ENCODE data around the gene GOLGA6L10. TPM values are rescaled to one million over a fixed set of nuclear protein-coding genes. Genes with fewer than 3 reads are reported as not detected.
"Not testable (repeated sequence)": the region's sequence is repeated elsewhere in the genome, so short reads cannot be mapped to it uniquely, and the experiment has no call there.

The GOLGA6L10 gene
- total and polyA plus RNA-seq, 4 donors, result 0.15 to 0.67 (median 0.37) TPM

- 0% methylated on average over 2 of the region's 6 CpGs for WGBS
- TF ChIP-seq RAD21 (IDR thresholded peaks at IDR 0.05), result peak; percentile 33 to 52
- not testable (repeated sequence) for DNase-seq (ENCODE audit: low spot score); H3K9ac ChIP-seq (ENCODE audit: low read depth in 1 of 2, low read length in 2 of 2); H3K27ac ChIP-seq (ENCODE audit: low read depth in 1 of 2, low read length in 2 of 2); H3K36me3 ChIP-seq (ENCODE audit: control insufficient read depth in 4 of 4, insufficient read depth in 3 of 4, low read depth in 1 of 4, low read length in 3 of 4); H3K4me3 ChIP-seq (ENCODE audit: low read depth in 1 of 3, low read length in 3 of 3); H3K4me1 ChIP-seq (ENCODE audit: control insufficient read depth in 4 of 4, insufficient read depth in 4 of 4, low read length in 3 of 4); H3K9me3 ChIP-seq (ENCODE audit: control insufficient read depth in 4 of 4, low read length in 3 of 4); H3K27me3 ChIP-seq (ENCODE audit: control insufficient read depth in 4 of 4, insufficient read depth in 4 of 4, low read length in 3 of 4)
Measured at GRCh38 chr15:82365692-82366323, 16.5 kb upstream of the GOLGA6L10 start.

- 88% methylated on average over 1 of the region's 3 CpGs for WGBS
- H3K4me1 ChIP-seq (ENCODE audit: control insufficient read depth in 4 of 4, insufficient read depth in 4 of 4, low read length in 3 of 4); DNase-seq (ENCODE audit: low spot score); H3K36me3 ChIP-seq (ENCODE audit: control insufficient read depth in 4 of 4, insufficient read depth in 3 of 4, low read depth in 1 of 4, low read length in 3 of 4); H3K9me3 ChIP-seq (ENCODE audit: control insufficient read depth in 4 of 4, low read length in 3 of 4); H3K4me3 ChIP-seq (ENCODE audit: low read depth in 1 of 3, low read length in 3 of 3); H3K27me3 ChIP-seq (ENCODE audit: control insufficient read depth in 4 of 4, insufficient read depth in 4 of 4, low read length in 3 of 4); H3K9ac ChIP-seq (ENCODE audit: low read depth in 1 of 2, low read length in 2 of 2); H3K27ac ChIP-seq (ENCODE audit: low read depth in 1 of 2, low read length in 2 of 2): not testable (repeated sequence)
Measured at GRCh38 chr15:82364548-82364947, 15.3 kb upstream of the GOLGA6L10 start.

- H3K4me1 ChIP-seq (ENCODE audit: control insufficient read depth in 4 of 4, insufficient read depth in 4 of 4, low read length in 3 of 4); H3K4me3 ChIP-seq (ENCODE audit: low read depth in 1 of 3, low read length in 3 of 3); H3K9me3 ChIP-seq (ENCODE audit: control insufficient read depth in 4 of 4, low read length in 3 of 4); H3K36me3 ChIP-seq (ENCODE audit: control insufficient read depth in 4 of 4, insufficient read depth in 3 of 4, low read depth in 1 of 4, low read length in 3 of 4); H3K27ac ChIP-seq (ENCODE audit: low read depth in 1 of 2, low read length in 2 of 2); DNase-seq (ENCODE audit: low spot score); H3K27me3 ChIP-seq (ENCODE audit: control insufficient read depth in 4 of 4, insufficient read depth in 4 of 4, low read length in 3 of 4); H3K9ac ChIP-seq (ENCODE audit: low read depth in 1 of 2, low read length in 2 of 2): not testable (repeated sequence)
- WGBS, result no CpG with 5 or more reads among the region's 3 CpGs
Measured at GRCh38 chr15:82362790-82363189, 13.5 kb upstream of the GOLGA6L10 start.

- not testable (repeated sequence) for H3K27ac ChIP-seq (ENCODE audit: low read depth in 1 of 2, low read length in 2 of 2); H3K27me3 ChIP-seq (ENCODE audit: control insufficient read depth in 4 of 4, insufficient read depth in 4 of 4, low read length in 3 of 4); H3K36me3 ChIP-seq (ENCODE audit: control insufficient read depth in 4 of 4, insufficient read depth in 3 of 4, low read depth in 1 of 4, low read length in 3 of 4); DNase-seq (ENCODE audit: low spot score); H3K4me1 ChIP-seq (ENCODE audit: control insufficient read depth in 4 of 4, insufficient read depth in 4 of 4, low read length in 3 of 4); H3K9me3 ChIP-seq (ENCODE audit: control insufficient read depth in 4 of 4, low read length in 3 of 4); H3K9ac ChIP-seq (ENCODE audit: low read depth in 1 of 2, low read length in 2 of 2); H3K4me3 ChIP-seq (ENCODE audit: low read depth in 1 of 3, low read length in 3 of 3)
- WGBS, result no CpG with 5 or more reads among the region's 7 CpGs
Measured at GRCh38 chr15:82360618-82361017, 11.3 kb upstream of the GOLGA6L10 start.

- not testable (repeated sequence) for H3K4me3 ChIP-seq (ENCODE audit: low read depth in 1 of 3, low read length in 3 of 3); DNase-seq (ENCODE audit: low spot score)
- WGBS, result no CpG with 5 or more reads among the region's 48 CpGs
Measured at GRCh38 chr15:82355055-82355454, 5.8 kb upstream of the GOLGA6L10 start.

GRCh38 chr15:82354546-82354945 lies 5.3 kb upstream of the GOLGA6L10 start:
- H3K27me3 ChIP-seq (ENCODE audit: control insufficient read depth in 4 of 4, insufficient read depth in 4 of 4, low read length in 3 of 4); H3K9ac ChIP-seq (ENCODE audit: low read depth in 1 of 2, low read length in 2 of 2); H3K4me1 ChIP-seq (ENCODE audit: control insufficient read depth in 4 of 4, insufficient read depth in 4 of 4, low read length in 3 of 4); DNase-seq (ENCODE audit: low spot score); H3K27ac ChIP-seq (ENCODE audit: low read depth in 1 of 2, low read length in 2 of 2); H3K9me3 ChIP-seq (ENCODE audit: control insufficient read depth in 4 of 4, low read length in 3 of 4); H3K36me3 ChIP-seq (ENCODE audit: control insufficient read depth in 4 of 4, insufficient read depth in 3 of 4, low read depth in 1 of 4, low read length in 3 of 4): not testable (repeated sequence)
- peak overlapping the region in 1 of 3 donors; percentile 11 for H3K4me3 ChIP-seq (ENCODE audit: low read depth in 1 of 3, low read length in 3 of 3)
- 5% methylated on average over 5 of the region's 12 CpGs for WGBS

More at GRCh38 chr15:82355055-82355454, 5.8 kb upstream of the GOLGA6L10 start:
- H3K4me1 ChIP-seq (ENCODE audit: control insufficient read depth in 4 of 4, insufficient read depth in 4 of 4, low read length in 3 of 4); H3K36me3 ChIP-seq (ENCODE audit: control insufficient read depth in 4 of 4, insufficient read depth in 3 of 4, low read depth in 1 of 4, low read length in 3 of 4); H3K27ac ChIP-seq (ENCODE audit: low read depth in 1 of 2, low read length in 2 of 2); H3K9ac ChIP-seq (ENCODE audit: low read depth in 1 of 2, low read length in 2 of 2); H3K9me3 ChIP-seq (ENCODE audit: control insufficient read depth in 4 of 4, low read length in 3 of 4); H3K27me3 ChIP-seq (ENCODE audit: control insufficient read depth in 4 of 4, insufficient read depth in 4 of 4, low read length in 3 of 4): not testable (repeated sequence)

- not testable (repeated sequence) for H3K4me1 ChIP-seq (ENCODE audit: control insufficient read depth in 4 of 4, insufficient read depth in 4 of 4, low read length in 3 of 4); H3K27ac ChIP-seq (ENCODE audit: low read depth in 1 of 2, low read length in 2 of 2); H3K36me3 ChIP-seq (ENCODE audit: control insufficient read depth in 4 of 4, insufficient read depth in 3 of 4, low read depth in 1 of 4, low read length in 3 of 4); DNase-seq (ENCODE audit: low spot score); H3K9me3 ChIP-seq (ENCODE audit: control insufficient read depth in 4 of 4, low read length in 3 of 4); H3K9ac ChIP-seq (ENCODE audit: low read depth in 1 of 2, low read length in 2 of 2); H3K27me3 ChIP-seq (ENCODE audit: control insufficient read depth in 4 of 4, insufficient read depth in 4 of 4, low read length in 3 of 4); H3K4me3 ChIP-seq (ENCODE audit: low read depth in 1 of 3, low read length in 3 of 3)
- 67% methylated on average over 3 of the region's 5 CpGs for WGBS
Measured at GRCh38 chr15:82347645-82348044, 1.6 kb downstream of the GOLGA6L10 start.

GRCh38 chr15:82345176-82345575 lies 4.1 kb downstream of the GOLGA6L10 start:
- not testable (repeated sequence) for H3K9me3 ChIP-seq (ENCODE audit: control insufficient read depth in 4 of 4, low read length in 3 of 4); H3K4me3 ChIP-seq (ENCODE audit: low read depth in 1 of 3, low read length in 3 of 3); H3K4me1 ChIP-seq (ENCODE audit: control insufficient read depth in 4 of 4, insufficient read depth in 4 of 4, low read length in 3 of 4); H3K9ac ChIP-seq (ENCODE audit: low read depth in 1 of 2, low read length in 2 of 2); H3K36me3 ChIP-seq (ENCODE audit: control insufficient read depth in 4 of 4, insufficient read depth in 3 of 4, low read depth in 1 of 4, low read length in 3 of 4); H3K27me3 ChIP-seq (ENCODE audit: control insufficient read depth in 4 of 4, insufficient read depth in 4 of 4, low read length in 3 of 4); H3K27ac ChIP-seq (ENCODE audit: low read depth in 1 of 2, low read length in 2 of 2); DNase-seq (ENCODE audit: low spot score)
- 96% methylated on average over 1 of the region's 2 CpGs for WGBS
